ENCODE measurements around the gene MOB3B. TPM values are rescaled to one million over a fixed set of nuclear protein-coding genes. Genes with fewer than 3 reads are reported as not detected.
A peak's percentile ranks its signal among the peaks of the same experiment; 100 is the strongest.
"Not testable (repeated sequence)": the region's sequence is repeated elsewhere in the genome, so short reads cannot be mapped to it uniquely, and the experiment has no call there.

The MOB3B gene
- total RNA-seq, 1 donor from 2014 or later: 19.3 TPM

DNA sequence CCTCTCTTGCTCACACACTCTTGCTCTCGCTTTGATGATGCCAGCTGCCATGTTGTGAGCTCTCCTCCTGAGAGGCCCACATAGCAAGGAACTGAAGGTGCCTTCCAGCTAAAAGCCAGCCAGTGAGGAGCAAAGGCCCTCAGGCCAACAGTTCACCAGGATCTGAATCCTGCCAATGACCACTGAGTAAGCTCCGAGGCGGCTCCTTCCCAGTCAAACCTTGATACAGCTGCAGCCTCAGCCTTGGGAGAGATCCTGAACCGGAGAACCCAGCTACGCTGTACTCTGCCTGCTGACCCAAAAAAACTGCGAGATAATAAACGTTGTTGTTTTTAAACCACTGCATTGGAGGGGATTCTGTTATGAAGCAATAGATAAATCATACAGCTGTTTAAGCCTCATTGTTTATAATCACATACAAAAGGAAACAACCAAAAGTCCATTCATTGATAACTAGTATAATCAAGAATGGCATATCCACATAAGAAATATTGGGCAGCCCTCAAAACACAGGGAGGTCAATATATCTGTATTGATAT, 54.5 kb downstream of the MOB3B start:
- no peak for DNase-seq (ENCODE audit: low spot score)

DNA sequence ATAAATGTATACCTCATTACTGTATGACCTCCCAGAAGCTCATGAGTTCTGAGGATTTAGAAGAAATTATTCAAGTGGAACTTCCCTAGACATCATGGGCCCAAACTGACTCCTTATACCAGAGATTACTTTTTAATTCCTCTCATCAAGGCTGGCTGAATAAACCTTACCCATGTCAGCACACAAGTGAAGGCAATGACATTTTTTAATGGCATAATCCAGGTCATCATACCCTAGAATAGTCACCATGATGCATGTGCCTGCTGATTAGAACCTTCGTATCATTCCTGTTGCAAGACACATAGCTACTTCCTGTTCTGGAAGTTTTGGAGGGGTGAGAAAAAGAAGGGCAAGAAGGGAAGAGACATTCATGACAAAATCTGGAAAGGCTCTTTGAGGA, 55.3 kb downstream of the MOB3B start:
- DNase-seq (ENCODE audit: low spot score): no peak

DNA sequence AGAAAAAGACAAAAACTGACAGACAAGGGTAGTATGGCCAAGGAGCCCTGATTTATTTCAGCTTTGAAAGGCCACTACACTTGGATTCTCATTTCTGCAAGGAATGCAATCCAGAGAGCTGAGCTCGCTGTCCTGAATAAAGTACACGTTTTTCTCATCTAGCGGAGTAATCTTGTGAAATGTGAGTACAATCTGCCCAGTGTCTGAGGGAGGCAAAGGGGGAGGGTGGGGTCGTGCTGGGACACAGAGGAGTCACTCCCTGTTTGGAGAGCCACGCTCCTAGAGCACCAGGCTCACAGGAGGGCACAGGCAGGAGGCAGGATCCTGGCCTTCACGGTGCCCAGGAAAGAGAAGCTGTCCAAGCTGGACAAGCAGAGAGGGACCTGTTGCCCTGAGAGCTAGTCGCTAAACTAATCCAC, 56.5 kb downstream of the MOB3B start:
- peak; percentile 50 for DNase-seq (ENCODE audit: low spot score)

DNA sequence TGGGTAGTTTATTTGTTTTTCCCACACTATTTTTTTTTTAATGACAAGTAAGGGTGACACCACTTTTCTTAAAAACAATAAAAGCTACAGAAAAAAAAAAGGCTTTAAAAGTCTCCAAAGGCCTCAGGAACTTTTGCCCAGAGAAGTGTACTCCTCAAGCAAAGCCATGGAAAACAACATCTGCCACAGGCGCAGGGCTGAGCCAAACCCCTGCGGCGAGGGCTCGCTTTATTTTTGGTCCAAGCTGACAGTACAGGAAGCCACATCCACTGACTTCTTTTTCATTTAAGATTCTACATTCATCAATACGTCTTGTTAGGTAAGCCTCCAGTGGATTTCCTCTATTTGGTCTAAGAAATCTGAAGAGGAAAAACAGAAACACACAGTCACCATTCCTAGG, 57.4 kb downstream of the MOB3B start:
- DNase-seq (ENCODE audit: low spot score): no peak

DNA sequence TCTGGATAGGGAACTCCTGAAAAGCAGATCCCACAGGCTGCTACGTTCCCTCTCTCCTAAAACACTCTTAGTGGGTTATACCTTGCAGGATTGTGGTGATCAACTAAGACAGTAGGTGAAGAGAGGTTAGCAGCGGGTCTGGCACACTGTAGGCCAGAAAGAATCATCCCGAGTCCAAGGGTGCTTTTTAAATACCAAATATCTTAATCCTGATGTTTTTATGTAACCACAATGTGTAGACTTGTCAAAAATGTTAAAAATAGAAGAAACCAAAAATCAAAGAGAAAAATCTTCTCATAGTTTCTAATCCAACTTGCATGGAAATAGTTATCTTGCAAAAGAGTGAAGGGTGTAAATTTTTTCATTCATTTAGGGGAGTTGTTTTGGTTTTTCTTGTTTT, 57.8 kb downstream of the MOB3B start:
- DNase-seq (ENCODE audit: low spot score): no peak

DNA sequence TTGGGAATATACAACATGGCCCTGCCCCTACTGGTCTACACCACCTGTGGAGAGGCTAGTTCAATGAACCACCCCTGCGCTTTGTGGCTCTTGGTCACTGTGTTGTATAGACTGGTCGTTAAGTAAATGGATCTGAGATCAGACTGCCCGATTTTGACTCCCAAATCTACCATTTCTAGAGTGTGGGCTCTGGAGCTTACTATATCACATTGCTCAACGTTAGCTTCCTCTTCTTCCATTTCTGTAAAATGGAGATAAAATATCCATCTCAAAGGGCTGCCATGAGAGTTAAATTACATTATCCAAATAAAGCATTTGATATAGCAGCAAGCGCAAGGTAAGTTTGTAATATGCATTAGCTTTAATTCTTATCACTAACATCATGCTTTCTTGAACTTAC, 58.2 kb downstream of the MOB3B start:
- no peak for DNase-seq (ENCODE audit: low spot score)

DNA sequence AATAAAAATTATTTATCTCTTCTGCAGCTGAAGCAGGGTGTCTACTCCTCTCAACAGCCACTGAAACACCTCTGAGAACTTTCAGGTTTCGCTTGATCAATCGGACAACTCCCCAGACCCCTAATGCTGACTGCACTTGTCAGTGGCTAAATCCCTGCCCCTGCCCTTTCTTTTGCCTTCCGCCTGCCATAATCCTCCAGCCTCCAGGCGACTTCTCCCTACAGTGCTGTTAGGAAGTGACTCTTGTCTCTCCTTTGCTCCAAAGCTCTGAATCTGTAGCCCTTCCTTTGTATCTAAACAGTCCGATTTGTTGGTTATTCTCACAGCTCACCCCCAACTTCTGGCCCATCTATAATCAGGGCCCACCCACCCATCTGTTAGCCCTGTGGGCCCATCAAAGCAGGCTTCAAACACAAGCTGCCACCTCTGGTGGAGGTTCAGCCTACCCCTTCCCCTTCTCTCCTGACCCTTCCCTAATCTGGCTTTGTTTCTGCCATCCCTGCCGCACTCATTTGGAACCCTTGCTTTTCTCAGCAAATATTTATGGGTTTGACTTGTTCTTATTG, 59.2 kb downstream of the MOB3B start:
- DNase-seq (ENCODE audit: low spot score): no peak

DNA sequence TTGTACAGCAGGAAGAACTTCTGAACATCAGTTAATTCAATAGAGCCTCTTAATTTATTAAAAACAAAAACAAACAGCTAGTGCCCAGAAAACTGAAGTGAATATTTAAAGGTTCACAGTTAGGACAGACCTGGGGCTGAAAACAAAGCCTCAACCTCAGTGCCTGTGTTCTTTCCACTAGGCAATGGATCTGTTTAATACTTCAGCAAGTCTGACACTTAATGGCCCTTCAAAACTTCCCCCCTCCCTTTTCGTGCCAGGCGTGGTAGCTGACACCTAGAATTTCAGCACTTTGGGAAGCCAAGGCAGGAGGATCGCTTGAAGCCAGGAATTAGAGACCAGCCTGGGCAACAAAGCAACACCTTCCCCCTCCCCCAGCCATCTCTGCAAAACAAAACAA, 60.1 kb downstream of the MOB3B start:
- DNase-seq (ENCODE audit: low spot score): no peak

DNA sequence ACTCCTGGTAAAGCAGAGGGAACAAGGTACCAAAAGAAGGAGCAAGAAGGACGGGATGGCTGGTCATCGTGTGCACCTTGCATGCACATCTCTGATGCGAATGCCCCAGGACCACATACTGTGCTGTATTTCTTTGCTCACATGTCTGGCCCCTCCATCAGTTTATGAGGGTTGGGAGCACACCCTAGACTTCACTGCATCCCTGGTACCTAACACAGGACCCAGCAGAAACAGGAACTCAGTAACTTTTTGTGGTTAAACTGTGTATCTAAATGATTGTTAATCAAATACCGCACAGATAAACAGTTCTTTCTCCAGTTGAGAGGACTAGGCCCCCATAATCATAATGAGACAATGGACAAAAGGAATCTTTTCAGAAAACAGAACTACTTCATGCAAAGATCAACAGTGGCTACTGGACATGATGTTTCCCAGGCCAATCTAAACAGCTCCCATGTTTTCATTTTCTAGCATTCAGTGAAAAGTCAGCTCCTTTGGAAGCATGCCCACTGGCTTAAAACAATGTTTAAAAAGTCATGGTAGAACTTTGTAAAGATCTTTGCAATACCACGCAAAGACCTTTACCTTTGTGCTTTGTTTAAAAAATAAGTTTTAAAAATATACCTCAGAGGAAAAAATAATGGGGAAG, 61.0 kb downstream of the MOB3B start:
- DNase-seq (ENCODE audit: low spot score): no peak

DNA sequence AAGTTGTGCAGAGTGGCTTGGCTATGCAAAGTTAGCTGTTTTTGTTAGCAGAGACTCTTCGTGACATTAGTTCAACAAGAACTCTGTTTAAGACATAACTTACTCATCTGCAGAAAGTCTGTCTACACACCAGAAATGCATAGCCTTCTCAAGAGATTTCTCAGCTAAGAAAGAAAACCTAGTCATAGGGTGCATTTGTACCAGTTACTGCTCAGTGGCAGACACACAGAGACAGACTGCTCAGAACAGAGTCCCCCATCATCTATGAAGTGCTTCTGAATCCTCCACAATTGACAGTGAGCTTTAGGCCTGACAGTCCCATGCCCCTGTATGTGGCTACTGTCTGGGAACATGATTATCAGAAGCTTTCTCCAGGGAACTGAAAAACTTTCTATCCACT, 61.6 kb downstream of the MOB3B start:
- DNase-seq (ENCODE audit: low spot score): no peak

DNA sequence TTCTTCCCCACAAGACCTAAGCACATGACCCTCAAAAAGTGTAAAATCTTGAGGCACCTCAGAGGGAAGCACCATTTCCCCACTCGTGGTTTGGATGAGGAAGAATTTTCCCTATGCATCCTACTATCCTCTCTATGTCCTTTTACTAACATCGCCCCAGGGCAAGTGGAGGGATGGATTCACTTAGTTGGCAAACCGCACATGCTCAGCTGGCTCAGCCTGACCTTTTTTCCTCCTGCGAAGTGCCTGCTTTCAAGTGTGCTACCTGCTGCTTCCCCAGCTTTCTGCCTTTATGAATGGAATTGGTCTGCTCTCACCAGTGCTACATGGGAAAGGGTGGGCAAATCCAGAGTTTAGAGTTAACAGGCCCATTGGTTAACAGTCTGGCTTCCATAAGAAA, 62.1 kb downstream of the MOB3B start:
- no peak for DNase-seq (ENCODE audit: low spot score)

DNA sequence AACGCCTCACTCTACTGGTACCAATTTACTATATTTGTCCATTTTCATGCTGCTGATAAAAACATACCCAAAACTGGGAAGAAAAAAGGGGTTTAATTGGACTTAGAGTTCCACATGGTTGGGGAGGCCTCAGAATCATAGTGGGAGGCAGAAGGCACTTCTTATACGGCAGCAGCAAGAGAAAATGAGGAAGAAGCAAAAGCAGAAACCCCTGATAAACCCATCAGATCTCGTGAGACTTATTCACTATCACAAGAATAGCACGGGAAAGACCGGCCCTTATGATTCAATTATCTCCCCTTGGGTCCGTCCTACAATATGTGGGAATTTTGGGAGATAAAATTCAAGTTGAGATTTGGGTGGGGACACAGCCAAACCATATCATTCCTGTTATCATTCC, 63.1 kb downstream of the MOB3B start:
- DNase-seq (ENCODE audit: low spot score): not testable (repeated sequence)

DNA sequence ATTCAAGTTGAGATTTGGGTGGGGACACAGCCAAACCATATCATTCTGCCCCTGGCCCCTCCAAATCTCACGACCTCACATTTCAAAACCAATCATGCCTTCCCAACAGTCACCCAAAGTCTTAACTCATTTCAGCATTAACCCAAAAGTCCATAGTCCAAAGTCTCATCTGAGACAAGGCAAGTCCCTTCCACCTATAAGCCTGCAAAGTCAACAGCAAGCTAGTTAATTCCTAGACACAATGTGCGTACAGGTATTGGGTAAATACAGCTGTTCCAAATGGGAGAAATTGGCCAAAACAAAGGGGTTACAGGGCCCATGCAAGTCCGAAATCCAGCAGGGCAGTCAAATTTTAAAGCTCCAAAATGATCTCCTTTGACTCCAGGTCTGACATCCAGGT, 64.7 kb downstream of the MOB3B start:
- not testable (repeated sequence) for DNase-seq (ENCODE audit: low spot score)

DNA sequence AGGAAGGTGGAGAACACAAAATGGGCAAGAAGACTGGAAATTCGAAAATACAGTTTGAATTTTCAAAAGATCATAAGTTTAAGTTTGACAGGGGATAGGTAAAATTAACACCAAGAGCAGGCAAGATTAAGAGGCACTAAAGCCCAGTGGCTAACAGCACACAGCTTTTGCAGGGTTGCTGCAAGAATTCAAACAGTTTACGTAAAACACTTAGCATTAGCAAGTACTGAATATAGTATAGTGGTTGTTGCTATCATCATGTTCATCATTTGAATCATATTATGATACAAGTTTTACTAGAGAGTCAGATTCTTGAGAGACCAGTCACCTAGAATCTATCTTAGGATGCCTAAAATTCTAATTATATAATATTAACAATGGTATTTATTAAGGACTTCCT, 66.8 kb downstream of the MOB3B start:
- no peak for DNase-seq (ENCODE audit: low spot score)

DNA sequence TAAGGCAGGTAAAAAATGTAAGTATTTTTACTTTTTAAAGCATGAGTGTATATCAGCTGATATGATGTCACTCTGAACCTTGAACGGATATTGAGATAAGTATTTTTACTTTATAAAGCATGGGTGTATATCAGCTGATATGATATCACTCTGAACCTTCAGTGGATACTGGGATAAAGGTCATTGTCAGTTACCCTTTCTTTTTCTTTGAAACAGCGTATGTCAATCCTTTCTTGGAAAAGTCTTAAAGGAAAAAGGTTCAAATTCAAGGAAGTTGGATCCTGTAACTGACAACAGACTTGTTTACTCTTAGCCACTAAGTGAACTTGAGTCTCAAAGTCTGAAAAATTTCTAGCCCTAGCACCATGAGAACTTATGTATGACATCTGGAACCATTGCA, 67.2 kb downstream of the MOB3B start:
- DNase-seq (ENCODE audit: low spot score): no peak

DNA sequence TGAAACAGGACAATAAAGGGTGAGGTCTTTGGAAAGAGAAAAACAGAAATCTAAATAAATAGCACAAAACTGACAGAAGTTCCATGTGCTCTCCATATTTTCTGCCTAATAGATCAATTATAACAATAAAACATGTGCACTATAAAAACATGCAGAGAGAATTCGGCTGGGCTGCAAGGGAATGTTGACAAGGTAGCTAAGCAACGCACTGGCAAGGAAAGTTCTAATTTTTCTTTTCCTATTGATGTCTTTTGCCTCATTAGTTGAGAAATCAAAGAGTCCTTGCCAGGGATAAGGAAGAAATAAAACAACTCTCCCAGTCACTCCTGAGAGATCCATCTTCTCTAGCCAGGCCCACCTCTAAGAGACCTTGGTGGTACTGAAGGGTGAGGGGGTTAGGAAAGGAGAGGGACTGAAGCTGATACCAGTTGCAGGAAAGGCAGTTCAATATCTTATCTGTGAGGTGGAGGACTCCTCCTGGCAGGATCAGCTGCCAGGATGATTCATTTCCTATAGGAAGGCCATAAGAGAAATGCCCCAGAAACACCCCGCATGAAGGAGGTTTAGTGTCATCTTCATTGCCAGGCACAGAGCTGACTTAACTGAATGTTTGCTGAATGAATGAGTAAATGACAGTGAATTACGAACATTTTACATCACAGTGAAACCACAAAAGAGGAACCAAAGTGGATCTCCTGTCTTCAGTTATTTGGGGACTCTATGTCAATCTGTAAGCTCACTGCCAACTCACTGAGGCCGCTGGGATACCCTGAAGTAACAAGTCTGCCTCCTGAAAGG, 69.2 kb downstream of the MOB3B start:
- peak; percentile 16 for DNase-seq (ENCODE audit: low spot score)

DNA sequence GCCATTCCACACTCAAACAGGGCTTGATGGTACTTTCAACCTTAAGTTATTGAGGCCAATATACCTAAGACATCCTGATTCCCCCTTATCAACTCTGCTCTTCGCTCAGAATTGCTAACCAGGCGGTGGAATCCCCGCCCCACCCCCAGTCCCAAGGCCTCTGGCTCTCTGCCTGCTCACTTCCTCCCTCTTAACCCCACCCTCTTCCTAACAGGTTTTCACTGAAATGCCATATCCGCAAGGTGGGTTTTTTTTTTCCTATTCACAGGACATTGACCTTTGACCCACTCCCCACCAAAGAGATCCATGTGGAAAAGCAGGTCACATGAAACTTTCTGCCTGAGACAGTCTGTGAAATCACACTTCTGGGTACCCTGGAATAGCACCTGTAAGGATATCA, 72.2 kb downstream of the MOB3B start:
- peak; percentile 20 for DNase-seq (ENCODE audit: low spot score)

DNA sequence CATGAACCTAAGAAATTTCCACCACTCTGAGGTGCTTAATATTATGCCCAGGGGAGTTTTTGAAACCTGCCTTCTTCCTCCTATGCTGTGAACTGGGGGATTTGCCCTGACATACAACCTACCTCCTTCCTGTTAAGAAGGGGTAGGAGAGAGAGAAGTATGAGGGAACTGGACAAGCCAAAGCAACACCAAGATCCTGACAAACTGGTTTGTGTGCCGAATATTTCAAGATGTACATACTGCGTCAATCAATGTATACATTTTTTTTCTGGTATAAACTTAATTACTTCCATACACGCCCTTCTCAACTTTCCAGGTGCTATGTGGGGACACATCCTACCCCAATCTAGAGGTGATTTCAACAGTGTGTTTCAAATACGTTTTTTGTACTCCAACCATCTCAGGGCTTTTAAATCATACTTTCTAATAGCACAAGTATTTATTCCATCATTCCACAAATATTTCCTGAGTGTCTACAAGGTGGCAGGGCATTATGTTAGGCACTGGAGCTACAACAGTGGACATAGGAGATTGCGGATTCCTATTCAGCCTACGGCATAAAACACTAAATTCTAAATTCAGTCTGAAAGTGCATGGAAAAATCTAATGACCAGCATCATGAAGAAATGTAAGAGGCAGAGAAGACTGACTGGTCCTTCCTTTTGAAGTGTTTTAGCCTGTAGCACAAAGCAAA, 75.6 kb downstream of the MOB3B start:
- DNase-seq (ENCODE audit: low spot score): no peak

DNA sequence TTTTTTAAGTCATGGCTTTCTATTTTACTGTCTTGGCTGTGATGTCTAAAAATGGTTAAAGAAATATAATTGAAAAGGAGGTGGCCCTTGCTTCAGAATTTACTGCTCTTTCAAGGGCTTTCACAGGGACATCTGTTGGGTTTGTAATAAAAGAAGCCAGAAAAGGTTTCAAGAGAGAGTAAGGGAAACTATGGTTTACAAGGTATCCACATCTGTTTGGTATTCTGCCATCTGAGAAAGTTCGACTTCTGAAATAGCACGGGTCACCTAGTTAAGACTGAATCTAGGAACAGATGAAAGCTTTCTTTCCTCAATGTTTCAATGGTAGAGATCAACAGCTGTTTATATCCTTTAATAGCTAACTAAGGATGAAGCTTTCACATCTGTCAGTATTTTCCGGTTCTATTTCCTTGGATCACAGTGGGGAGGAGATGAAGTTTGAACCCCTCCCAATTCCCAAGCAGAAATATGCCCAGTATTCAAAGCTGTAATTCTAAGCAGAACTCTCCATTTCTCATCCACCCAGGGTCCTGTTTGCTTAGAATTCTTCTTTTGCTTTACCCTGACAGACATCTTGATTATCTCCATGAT, 78.3 kb downstream of the MOB3B start:
- DNase-seq (ENCODE audit: low spot score): no peak

DNA sequence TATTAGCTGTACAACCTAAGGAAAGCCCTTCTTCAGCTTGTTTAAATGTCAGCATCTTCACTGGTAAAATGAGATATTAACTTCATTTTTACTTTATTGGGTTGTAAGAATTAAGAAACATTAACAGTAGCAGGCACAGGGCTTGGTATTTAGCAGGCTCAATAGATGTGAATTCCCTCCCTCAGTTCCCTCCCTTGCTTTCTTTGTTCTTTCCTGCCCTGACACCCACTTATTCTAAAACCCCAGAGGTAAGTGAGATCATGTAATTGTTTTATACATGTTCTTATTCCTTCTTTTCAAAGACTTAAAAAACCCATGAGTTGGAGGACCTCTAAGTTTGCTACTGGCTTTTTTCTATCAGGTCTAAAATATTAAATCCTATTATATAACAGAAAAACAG, 78.9 kb downstream of the MOB3B start:
- no peak for DNase-seq (ENCODE audit: low spot score)

DNA sequence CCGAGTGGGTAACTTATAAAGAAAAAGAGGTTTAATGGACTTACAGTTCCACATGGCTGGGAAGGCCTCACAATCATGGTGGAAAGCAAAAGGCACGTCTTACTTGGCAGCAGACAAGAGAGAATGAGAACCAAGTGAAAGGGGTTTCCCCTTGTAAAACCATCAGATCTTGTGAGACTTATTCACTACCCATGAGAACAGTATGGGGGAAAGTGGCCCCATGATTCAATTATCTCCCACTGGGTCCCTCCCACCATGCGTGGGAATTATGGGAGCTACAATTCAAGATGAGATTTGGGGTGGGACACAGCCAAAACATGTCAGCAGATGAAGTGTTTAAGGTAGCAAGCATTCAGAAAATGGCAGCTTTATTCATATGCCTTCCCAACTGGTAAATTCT, 81.3 kb downstream of the MOB3B start:
- not testable (repeated sequence) for DNase-seq (ENCODE audit: low spot score)
